Nephron (organoid): ENCODE measurements around the gene TMSB4X.
"Not testable (repeated sequence)": the region's sequence is repeated elsewhere in the genome, so short reads cannot be mapped to it uniquely, and the experiment has no call there.

Experiments used
- H3K27ac Mint-ChIP-seq, 3 experiments: 2 replicates each; pipeline ENCODE4 v1.8.0; 2020; ENCODE audit warnings: mixed read lengths in 3 of 3, mild to moderate bottlenecking in 2 of 3, moderate library complexity in 1 of 3
- H3K27me3 Mint-ChIP-seq: 2 replicates; pipeline ENCODE4 v1.8.0; 2021; ENCODE audit warnings: low read depth, mild to moderate bottlenecking, moderate library complexity, mixed read lengths
- H3K36me3 Mint-ChIP-seq: 2 replicates; pipeline ENCODE4 v1.8.0; 2020; ENCODE audit warnings: low read depth, mixed read lengths
- H3K4me1 Mint-ChIP-seq: 2 replicates; pipeline ENCODE4 v1.8.0; 2020; ENCODE audit warnings: mixed read lengths
- H3K4me3 Mint-ChIP-seq, 3 experiments: 2 replicates each; pipeline ENCODE4 v1.8.0; 2020; ENCODE audit warnings: mild to moderate bottlenecking in 3 of 3, mixed read lengths in 3 of 3, moderate library complexity in 2 of 3
- H3K9me3 Mint-ChIP-seq: 2 replicates; pipeline ENCODE4 v1.8.0; 2020; ENCODE audit warnings: mixed read lengths
- CTCF ChIP-seq, 3 experiments: fragments of 200-600 bp; sonication (generic); IDR thresholded peaks; one replicate each; pipeline ENCODE4 v1.5.0; 2021; ENCODE audit warnings: antibody characterized with exemption in 3 of 3; ENCODE audit not compliant: unreplicated experiment in 3 of 3

Gene TMSB4X

GRCh38 chrX:13009844-13010243 is 34.9 kb downstream of the TMSB4X start:
- TF ChIP-seq CTCF (IDR thresholded peaks at IDR 0.05; ENCODE audit: unreplicated experiment in 3 of 3) = no peak
- peak overlapping the region in 2 of 3 experiments; percentile 50 to 65 for H3K27ac Mint-ChIP-seq
- H3K4me3 Mint-ChIP-seq = no peak overlapping the region
- H3K27me3 Mint-ChIP-seq = no peaks in the 10 kb centered on the region
- peaks cover 54% of the 10 kb centered on the region for H3K4me1 Mint-ChIP-seq
- H3K36me3 Mint-ChIP-seq = no peaks in the 10 kb centered on the region
- peaks cover 2% of the 10 kb centered on the region for H3K9me3 Mint-ChIP-seq

GRCh38 chrX:13010546-13010945 is 35.6 kb downstream of the TMSB4X start:
- no peak overlapping the region for H3K4me3 Mint-ChIP-seq

GRCh38 chrX:13013363-13014110 is 38.6 kb downstream of the TMSB4X start:
- Mint-ChIP-seq H3K9me3 (peaks cover 2% of the 10 kb centered on the region), H3K4me1 (peaks cover 39% of the 10 kb centered on the region)

More at GRCh38 chrX:13010546-13010945, 35.6 kb downstream of the TMSB4X start:
- no peaks in the 10 kb centered on the region for H3K27me3 Mint-ChIP-seq
- no peak for TF ChIP-seq CTCF (IDR thresholded peaks at IDR 0.05; ENCODE audit: unreplicated experiment in 3 of 3)
- H3K4me1 Mint-ChIP-seq = peaks cover 55% of the 10 kb centered on the region
- H3K36me3 Mint-ChIP-seq = no peaks in the 10 kb centered on the region
- H3K27ac Mint-ChIP-seq = peak overlapping the region in 2 of 3 experiments; percentile 50 to 65
- H3K9me3 Mint-ChIP-seq = peaks cover 2% of the 10 kb centered on the region

GRCh38 chrX:13014111-13015096 is 39.5 kb downstream of the TMSB4X start:
- Mint-ChIP-seq H3K4me1 (peaks cover 38% of the 10 kb centered on the region), H3K9me3 (peaks cover 2% of the 10 kb centered on the region), H3K27ac (peak overlapping the region; percentile 8 to 94 (median 79)), H3K27me3 (no peaks in the 10 kb centered on the region), H3K36me3 (no peaks in the 10 kb centered on the region), H3K4me3 (no peak overlapping the region)
- no peak for TF ChIP-seq CTCF (IDR thresholded peaks at IDR 0.05; ENCODE audit: unreplicated experiment in 3 of 3)

More at GRCh38 chrX:13013363-13014110, 38.6 kb downstream of the TMSB4X start:
- Mint-ChIP-seq H3K27ac (peak overlapping the region; percentile 8 to 94 (median 79)), H3K27me3 (no peaks in the 10 kb centered on the region), H3K36me3 (no peaks in the 10 kb centered on the region), H3K4me3 (no peak overlapping the region)
- no peak for TF ChIP-seq CTCF (IDR thresholded peaks at IDR 0.05; ENCODE audit: unreplicated experiment in 3 of 3)

- no peaks in the 10 kb centered on the region for H3K27me3 Mint-ChIP-seq
- no peak overlapping the region for H3K4me3 Mint-ChIP-seq
- peaks cover 6% of the 10 kb centered on the region for H3K9me3 Mint-ChIP-seq
- no peak for TF ChIP-seq CTCF (IDR thresholded peaks at IDR 0.05; ENCODE audit: unreplicated experiment in 3 of 3)
- H3K27ac Mint-ChIP-seq = peak overlapping the region in 2 of 3 experiments; percentile 11 to 75
- peaks cover 32% of the 10 kb centered on the region for H3K4me1 Mint-ChIP-seq
- H3K36me3 Mint-ChIP-seq = no peaks in the 10 kb centered on the region
Observed at GRCh38 chrX:13015536-13016236, 40.8 kb downstream of the TMSB4X start.

- not testable (repeated sequence) for H3K9me3 Mint-ChIP-seq, H3K4me3 Mint-ChIP-seq, H3K27me3 Mint-ChIP-seq, H3K27ac Mint-ChIP-seq, H3K36me3 Mint-ChIP-seq
- H3K4me1 Mint-ChIP-seq = peaks cover 29% of the 10 kb centered on the region
Observed at GRCh38 chrX:13016731-13017130, 41.8 kb downstream of the TMSB4X start.
